Glomerular endothelial cell (primary cell): Measurements from ENCODE around the gene PLCXD3. TPM values are rescaled to one million over a fixed set of nuclear protein-coding genes. Genes with fewer than 3 reads are reported as not detected.
"Not testable (repeated sequence)": the region's sequence is repeated elsewhere in the genome, so short reads cannot be mapped to it uniquely, and the experiment has no call there.

ENCODE experiments used
- DNase-seq: peaks from one replicate; pipeline ENCODE4 v3.0.0-alpha.2; 2011; ENCODE audit warnings: low read depth, low spot score; ENCODE audit errors: extremely low read depth
- total RNA-seq: library from RNA; depleted of rRNA; stranded (reverse); fragments of >200 nt; gene quantifications from 2 replicates; pipeline ENCODE4 v1.2.3, GENCODE V29; 2015

PLCXD3 gene
- total RNA-seq, 1 donor from 2014 or later, result not detected

DNA sequence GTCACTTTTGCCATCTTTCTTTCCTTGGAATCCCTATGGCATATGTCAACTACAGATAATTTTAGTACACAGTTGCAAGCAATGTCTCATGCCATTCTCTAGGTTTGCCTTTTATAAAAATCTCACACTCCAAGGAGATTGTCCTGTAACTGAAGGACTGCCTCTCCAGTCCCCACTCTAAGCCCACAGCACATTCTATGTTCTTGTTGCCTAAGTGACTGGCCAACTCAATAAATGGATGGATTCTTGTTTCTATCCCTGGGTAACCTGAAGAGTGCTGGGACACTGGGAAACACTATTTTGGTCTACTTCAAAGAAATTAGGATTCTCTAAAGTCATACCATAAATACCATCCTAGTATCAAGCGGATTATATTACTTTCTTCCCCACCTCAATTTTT, 145.0 kb downstream of the PLCXD3 start:
- no peak for DNase-seq

DNA sequence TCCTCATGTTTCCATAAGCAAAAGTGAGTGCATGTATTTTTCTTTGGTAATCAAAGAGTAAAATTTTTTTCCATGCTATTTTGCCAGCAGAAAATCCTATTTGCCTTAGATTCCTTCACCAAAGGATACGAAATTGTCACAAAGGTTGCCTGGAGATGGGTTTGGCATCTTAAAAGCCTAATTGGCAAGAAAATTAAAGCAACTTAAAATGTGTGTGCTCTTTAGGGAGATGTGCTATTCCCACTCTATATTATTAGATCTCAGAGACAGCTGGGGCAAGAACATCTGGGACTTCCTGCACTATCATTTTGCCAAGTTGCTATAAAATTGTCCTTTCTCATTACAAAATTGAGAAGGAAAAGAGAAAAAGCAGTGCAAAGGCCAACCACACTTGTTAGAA, 146.1 kb downstream of the PLCXD3 start:
- no peak for DNase-seq

DNA sequence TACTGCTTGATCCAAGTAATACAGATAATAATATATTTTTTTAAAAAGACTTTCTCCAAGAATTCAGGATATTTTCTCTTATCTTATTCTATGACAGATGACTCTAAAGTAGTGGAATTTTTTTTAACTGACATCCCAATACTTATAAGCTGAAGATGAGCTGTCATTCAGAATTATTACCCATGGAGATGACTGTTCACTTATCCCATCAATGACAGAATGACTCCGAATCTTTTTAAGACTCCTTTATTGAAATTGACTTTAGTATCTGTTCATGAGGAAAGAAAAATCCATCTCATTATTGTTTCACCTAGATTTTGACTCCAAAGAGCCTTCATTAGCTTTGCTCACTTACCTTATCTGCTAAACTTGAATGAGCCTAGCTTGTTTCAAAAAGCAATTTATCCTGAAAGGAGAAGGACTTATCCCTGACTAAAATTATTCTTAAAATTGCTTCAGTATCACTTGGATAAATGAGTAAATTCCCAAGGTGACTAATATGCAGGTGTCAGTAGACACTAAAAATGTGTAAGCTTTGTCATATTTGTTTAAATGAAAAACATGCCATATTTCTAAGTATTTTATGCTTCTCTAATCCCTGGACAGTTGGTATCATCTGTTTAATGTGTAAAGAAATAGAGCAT, 146.9 kb downstream of the PLCXD3 start:
- no peak for DNase-seq

DNA sequence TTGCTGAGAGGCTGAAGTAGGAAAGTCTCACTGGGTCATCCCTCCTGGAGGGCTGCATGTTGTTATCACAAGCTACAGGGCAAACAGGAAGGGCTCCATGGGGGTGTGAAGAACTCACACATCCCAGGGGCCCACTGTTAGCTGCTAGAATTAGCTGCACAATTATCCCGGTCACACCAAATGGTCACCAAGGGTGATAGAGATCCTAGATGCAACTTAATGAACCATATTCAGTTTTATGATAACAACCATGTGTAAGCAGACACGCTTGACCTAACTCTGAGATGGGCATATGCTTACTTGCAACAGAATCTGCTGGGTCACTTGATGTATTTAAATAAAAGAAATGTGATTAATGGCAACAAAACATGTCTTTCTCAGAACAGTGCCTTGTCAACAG, 153.6 kb downstream of the PLCXD3 start:
- no peak for DNase-seq

DNA sequence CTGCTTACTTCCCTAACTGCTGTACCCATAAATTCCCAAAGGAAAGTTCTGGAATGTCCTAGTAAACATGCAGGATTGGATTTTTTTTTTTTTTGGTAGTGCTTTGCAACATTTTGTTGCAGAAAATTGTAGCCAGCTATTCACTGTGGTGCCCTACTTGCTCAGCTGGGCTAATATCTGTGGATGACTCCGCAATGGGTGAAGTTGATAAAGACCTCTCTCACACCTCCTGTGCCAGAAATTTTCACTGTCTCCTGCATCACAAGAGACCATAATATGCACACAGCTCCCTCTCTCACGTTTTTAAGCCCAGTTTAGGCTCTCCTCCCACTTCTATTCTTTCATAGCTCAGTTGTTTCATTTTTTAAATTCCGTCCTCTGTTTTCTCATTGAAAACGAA, 160.6 kb downstream of the PLCXD3 start:
- DNase-seq, result no peak

DNA sequence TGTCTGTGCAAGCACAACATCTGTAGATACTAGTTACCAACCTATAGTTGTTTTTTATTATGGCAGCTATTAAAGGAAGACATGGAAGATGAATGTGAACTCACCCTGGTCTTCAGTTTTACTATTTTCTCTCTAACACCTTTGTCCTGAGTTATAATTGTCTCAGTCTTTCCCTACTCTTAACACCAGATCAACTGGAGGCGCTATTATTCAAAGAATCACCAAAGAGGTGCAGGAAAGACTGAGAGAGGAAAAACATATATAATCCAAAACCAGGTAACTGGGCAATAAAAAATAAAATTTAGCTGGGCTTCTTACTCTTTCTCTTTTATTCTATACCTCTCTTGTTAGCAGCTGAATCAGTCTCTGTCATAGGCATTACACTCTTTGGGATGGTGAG, 162.8 kb downstream of the PLCXD3 start:
- no peak for DNase-seq

DNA sequence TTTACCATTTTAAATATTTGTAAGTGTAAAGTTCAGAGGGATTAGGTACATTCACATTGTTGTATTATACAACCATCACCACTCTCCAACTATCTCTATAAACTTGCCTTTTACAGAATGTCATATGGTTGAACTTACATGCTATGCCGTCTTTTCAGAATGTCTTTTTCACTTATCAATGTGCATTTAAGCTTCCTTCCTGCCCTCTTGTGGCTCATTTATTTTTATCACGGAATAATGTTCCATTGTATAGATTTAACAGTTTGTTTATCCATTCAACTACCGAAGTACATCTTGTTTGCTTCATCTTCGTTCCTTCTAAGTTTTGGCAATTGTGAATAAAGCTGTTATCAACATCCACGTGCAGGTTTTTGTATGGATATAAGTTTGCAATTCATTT, 163.8 kb downstream of the PLCXD3 start:
- DNase-seq, result no peak

DNA sequence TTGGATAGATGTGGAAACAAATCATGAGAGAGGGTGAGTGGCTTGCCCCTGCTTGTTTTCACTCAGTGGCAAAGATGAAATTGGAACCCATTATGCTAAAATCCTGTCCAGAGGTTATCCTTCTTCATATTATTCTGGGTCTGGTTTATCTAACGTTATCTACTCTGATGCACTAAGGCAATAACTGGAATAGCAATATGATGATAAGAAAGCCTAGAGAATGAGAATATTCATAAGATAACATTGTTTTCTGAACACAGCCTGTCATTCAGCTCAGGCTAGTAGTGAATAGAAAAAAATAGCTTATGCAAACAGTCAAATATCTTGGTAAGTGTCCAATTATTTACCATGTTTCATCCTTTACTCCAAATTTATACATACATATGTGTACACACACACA, 165.1 kb downstream of the PLCXD3 start:
- no peak for DNase-seq

DNA sequence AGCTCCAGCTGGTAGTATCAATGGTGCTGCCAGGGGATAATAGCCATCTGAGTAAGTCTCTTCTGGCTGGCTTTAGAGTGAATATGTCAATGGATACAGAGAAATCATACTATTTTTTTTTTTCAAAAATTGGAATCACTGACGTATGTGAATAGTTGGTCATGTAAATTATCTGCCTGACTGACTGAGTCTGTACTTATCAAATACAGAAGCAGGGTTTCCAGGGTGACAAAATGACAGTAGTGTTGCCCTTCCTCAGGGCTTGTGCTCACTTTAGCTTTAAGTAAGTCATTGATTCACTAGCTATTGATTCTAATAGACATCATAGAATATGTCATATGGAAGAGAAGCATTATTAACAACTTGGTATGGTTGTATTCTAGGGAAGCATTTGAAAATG, 171.1 kb downstream of the PLCXD3 start:
- no peak for DNase-seq

DNA sequence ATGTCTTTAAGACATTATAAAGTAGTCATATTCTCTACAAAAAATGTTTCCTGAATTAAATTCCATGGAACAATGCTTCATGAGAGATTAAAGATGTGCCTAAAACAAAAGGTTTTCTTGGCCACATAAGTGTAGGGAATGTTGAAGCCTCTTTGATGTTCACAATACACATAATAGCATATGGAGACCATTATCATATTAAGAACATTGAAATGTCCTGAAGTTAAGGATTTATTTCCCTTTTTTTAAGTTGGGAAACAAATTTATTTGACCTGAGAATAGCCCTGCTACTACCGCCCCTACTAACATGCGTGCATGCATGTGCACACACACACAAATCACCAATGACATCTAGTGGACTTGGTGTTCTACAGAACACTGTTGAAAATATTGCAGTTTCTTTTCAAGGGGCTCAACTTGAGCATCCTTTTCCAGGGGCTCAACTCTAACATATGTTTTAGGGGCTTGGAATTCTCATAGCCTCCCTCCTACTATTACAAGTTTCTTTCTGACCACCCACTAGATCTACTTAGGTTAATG, 172.2 kb downstream of the PLCXD3 start:
- DNase-seq, result no peak

DNA sequence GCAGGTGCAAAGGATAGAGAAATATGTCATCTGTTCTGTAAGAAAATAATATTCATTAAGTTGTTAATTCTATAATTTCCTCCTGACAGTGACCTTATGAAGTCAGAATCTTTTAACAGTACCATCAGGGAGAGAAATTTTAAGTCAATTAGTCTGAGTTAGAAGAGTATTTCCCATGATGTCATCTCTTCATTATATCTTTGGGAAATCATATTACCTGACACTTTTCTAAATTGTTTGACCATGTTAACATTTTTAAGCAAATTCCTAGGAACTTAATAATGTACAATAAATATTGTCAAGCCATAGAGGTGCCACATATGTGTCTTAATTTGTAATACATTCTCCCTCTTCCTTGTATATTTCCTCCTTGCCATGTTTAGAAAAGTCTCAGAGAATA, 172.7 kb downstream of the PLCXD3 start:
- DNase-seq, result no peak

DNA sequence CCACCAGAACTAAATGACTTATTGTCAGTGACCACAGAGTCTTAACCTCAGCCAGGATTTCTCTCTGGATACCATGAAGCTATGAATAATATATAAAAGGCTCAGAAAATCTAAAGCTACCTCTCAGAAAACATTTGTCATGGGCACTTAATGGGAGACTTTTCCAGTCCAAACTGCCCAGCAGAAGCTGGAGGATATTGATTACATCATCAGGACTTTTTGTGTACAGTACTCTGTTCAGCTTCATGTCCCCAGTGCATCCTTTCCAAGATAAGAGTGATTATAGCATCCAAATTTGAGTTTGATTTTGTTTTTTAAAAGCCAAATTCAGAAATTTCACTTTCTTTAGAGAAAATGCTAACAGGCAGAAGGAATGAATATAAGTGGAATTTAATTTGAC, 173.2 kb downstream of the PLCXD3 start:
- DNase-seq, result no peak

DNA sequence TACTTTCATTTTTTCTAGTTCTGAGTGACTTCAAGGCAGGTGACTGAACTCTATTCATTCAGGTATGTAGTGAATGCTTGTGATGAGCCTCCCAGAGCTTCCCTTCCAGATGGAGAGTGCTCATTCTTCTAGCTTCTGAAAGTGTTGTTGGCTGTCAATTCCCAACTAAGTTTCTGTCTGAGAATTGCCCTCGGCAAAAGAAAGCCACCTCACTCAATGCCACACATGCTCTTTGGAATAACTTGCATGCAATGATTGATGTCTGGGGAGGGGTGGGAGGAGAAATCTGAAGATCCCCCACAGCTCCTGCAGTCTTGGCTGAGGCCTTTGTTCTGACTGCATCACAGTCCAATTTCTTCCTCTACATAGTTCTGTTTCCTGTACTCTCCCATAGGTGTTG, 173.9 kb downstream of the PLCXD3 start:
- DNase-seq, result no peak

DNA sequence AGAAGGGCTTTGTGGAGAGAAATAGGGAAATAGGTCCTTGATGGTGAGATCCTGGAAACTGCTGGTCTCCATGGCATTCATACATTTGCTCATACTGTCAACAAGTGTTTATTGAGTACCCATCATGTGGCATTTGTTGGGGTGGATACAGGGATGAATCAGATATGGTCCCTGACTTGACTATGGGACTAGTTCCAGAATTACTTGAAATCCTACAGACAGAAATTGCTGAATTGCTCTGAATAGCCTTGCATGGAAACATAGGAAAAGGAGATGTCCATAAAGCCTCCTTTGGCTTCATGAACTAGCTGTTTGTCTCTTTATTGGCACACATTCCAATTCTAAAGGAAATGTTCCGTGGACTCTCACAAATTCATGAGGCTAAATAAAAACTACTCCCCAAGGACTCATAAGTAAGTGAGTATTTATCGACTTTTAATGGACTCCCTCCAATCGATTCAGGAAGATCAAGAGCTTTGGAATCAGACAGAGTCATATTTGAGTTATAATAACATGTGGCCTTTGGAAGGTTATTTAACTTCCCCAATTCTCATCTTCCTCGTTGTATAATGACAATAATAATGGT, 174.7 kb downstream of the PLCXD3 start:
- DNase-seq, result no peak

DNA sequence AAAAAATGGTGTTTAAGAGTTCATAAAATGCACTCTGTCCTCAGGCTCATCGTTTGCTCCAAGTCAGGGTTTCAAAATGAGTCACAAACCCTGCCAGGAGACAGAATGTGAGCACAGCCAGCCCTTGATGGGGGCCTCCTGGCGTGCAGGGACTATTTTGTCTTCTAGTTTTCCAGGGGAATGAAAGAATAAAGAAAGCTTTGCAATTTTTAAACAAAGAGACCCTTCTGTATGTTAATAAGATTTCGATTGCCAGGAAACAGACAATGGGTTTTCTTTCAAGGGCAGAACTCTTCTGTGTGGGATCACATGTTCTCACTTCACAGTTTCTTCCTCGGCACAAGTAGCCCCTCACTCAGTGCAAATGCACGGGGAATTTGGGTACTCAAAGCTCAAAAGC, 175.6 kb downstream of the PLCXD3 start:
- DNase-seq, result no peak

DNA sequence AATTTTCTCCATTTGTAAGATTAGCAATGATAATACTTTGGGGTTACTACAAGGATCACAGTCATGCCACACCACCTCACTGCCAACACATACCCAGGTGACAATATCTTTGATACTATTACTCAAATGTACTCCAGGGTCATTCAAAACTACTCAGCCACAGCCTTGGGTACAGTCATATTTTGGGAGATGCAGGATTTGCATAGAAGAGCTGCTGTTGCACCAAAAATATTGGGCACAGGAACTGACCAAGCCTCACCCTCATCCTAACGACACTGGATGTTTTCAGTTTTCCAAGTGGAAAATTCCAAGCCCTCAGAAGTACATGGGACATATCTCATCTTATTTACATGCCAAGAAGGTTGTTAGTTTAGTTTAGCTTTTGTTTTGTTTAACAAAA, 176.2 kb downstream of the PLCXD3 start:
- no peak for DNase-seq

DNA sequence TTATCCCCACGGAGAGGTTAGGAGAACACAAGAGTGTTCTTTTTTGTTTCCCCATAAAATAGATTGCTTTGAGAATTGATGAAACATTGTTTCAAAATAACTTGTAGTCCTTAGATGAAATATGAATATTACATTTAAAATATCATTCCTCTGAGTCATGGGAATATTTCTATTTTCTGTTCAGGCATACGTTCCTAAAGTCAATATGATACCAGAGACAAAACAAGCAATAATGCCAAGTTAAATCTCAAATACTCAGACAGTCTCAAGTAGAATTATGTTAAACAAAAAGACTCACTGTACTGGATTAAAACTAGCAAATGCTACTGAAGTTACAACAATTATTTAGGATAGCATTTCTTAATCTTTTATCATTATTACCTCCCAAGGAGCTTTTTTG, 185.3 kb downstream of the PLCXD3 start:
- no peak for DNase-seq

DNA sequence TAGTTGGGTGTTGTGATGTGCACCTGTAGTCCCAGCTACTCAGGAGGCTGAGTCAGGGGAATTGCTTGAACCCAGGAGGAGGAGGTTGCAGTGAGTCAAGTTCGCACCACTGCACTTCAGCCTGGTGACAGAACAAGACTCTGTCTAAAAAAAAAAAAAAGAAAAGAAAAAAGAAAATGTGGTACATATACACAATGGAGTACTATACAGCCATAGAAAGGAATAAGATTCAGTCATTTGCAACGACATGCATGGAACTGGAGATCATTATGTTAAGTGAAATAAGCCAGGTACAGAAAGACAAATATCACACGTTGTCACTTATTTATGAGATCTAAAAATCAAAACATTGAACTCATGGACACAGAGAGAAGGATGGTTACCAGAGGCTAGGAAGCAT, 187.6 kb downstream of the PLCXD3 start:
- not testable (repeated sequence) for DNase-seq

DNA sequence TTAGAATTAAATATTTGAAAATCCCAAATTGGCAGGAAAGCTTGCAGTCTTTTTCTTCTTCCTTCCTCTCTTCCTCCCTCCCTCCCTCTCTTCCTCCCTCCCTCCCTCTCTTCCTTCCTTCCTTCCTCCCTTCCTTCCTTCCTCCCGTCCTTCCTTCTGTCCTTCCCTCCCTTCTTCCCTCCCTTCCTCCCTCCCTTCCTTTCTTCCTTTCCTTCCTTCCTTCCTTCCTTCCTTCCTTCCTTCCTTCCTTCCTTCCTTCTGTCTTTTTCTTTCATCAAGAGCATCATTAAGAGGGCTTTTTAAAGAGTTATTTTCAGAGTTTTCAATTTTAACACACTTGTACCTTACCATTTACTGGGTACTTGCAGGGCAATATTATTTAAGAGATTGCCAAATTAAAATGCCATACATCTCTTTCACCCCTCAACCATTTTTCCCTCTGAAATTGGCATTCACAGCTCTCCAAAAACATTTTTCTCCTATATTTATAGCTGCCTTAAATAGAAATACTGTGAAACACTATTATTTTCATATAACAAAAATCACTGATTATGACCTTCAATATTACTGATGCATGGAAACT, 197.8 kb downstream of the PLCXD3 start:
- DNase-seq, result no peak

DNA sequence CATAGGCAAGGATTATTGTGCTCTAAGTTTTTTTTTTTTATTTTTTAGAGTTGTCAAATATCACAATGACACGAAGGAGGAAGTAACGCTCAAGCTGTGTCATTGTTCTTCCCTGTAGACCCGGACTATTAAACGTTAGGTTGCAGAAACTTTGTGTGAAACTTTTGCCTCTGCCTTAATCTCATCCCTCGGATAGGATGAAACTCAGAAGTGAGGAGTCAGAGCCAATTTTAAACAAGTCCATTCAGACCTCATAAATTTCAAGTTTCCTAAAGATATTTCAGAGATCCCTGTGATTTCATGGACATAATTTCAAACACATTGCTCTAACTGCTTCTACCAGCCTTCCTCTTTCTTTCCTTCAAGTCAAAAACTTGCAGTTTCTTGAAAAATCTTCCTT, 198.3 kb downstream of the PLCXD3 start:
- no peak for DNase-seq

DNA sequence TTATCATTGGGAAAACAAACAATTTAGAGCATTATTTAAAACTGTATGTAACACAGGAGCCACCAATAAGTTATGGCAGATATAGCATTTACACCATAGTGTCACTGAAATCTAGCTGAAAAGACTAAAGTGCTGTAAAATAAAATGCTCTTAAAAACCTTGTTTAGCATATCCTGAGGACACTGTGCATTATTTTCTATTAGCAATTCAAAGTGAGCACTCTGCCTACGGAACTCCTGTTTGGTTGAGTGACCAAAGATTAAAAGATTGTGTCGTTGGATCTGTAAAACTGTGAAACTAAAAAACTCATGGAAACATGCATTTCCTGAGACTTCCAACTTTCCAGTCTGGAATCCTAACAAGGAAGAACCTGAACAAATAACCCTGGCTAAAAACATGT, 201.1 kb downstream of the PLCXD3 start:
- DNase-seq, result no peak

DNA sequence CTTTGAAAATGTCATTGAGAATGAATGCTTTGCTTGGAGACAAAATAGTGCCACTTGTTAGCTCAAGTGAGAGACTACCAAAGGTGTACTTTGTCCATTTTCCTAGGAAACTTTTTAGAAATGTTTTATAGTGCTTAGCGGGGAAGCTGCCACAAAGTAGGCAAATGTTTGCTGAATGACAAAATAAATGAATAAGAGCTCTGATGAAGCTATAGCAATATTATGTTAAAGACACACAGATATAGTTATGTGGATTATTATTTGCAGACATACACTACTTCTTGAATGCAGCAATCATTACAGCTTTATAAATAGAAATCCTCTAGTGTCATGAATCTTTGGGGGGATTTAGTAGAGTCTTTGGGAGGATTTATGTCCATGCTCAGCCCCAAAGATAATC, 204.4 kb downstream of the PLCXD3 start:
- no peak for DNase-seq
